DMS53 treated with DMSO at 0.1 percent for 48 hours (cell line): ENCODE results near the gene FLT4.
"Not testable (repeated sequence)": the region's sequence is repeated elsewhere in the genome, so short reads cannot be mapped to it uniquely, and the experiment has no call there.

ENCODE experiments used
- DNase-seq: peaks from one replicate; lab custom pipeline; 2025; ENCODE audit not compliant: unreplicated experiment; lab: John Stamatoyannopoulos, UW

The FLT4 gene

GRCh38 chr5:180670586-180671359 is 21.4 kb upstream of the FLT4 start:
- peak; percentile 36 for DNase-seq

- no peak for DNase-seq
Observed at GRCh38 chr5:180670157-180670556, 20.8 kb upstream of the FLT4 start.

- no peak for DNase-seq
Observed at GRCh38 chr5:180669661-180670060, 20.3 kb upstream of the FLT4 start.

- DNase-seq = no peak
Observed at GRCh38 chr5:180668835-180669596, 19.6 kb upstream of the FLT4 start.

GRCh38 chr5:180666812-180667211 is 17.4 kb upstream of the FLT4 start:
- DNase-seq = no peak

- DNase-seq = no peak
Observed at GRCh38 chr5:180665682-180666404, 16.4 kb upstream of the FLT4 start.

- no peak for DNase-seq
Observed at GRCh38 chr5:180658774-180659564, 9.6 kb upstream of the FLT4 start.

GRCh38 chr5:180655243-180655642 is 5.8 kb upstream of the FLT4 start:
- not testable (repeated sequence) for DNase-seq

GRCh38 chr5:180652771-180653170 is 3.4 kb upstream of the FLT4 start:
- no peak for DNase-seq

- DNase-seq = no peak
Observed at GRCh38 chr5:180652346-180652745, 2.9 kb upstream of the FLT4 start.

- no peak for DNase-seq
Observed at GRCh38 chr5:180648658-180649296, 623 bp downstream of the FLT4 start.

- DNase-seq = no peak
Observed at GRCh38 chr5:180647941-180648500, 1.4 kb downstream of the FLT4 start.

GRCh38 chr5:180647465-180647864 is 1.9 kb downstream of the FLT4 start:
- no peak for DNase-seq

- no peak for DNase-seq
Observed at GRCh38 chr5:180646963-180647305, 2.5 kb downstream of the FLT4 start.

- no peak for DNase-seq
Observed at GRCh38 chr5:180646289-180646962, 3.0 kb downstream of the FLT4 start.

GRCh38 chr5:180645274-180646204 is 3.9 kb downstream of the FLT4 start:
- no peak for DNase-seq

GRCh38 chr5:180644825-180645273 is 4.6 kb downstream of the FLT4 start:
- DNase-seq = no peak

- DNase-seq = no peak
Observed at GRCh38 chr5:180644129-180644824, 5.1 kb downstream of the FLT4 start.
